A673 (cell line): ENCODE results near the gene RASA3. TPM values are rescaled to one million over a fixed set of nuclear protein-coding genes. Genes with fewer than 3 reads are reported as not detected.

Experiments used
- BruUV-seq: library from RNA; stranded (reverse); fragments of 400-500 nt; replicated peaks from 2 replicates; lab custom pipeline; 2021; lab: Mats Ljungman, UMichigan
- CTCF ChIA-PET: fragments of 300-600 bp; sonication (Branson Sonifier 250); formaldehyde crosslinking; loops from one replicate; lab custom pipeline; 2022; ENCODE audit warnings: antibody characterized with exemption; lab: Charles Lee
- POLR2A ChIA-PET: fragments of 300-600 bp; sonication (Branson Sonifier 250); formaldehyde crosslinking; loops from one replicate; lab custom pipeline; 2022; ENCODE audit warnings: antibody characterized with exemption; ENCODE audit not compliant: low non-redundant PET; lab: Charles Lee
- DNase-seq: peaks from one replicate; pipeline ENCODE4 v3.0.0-alpha.2; 2015; ENCODE audit warnings: low spot score
- H3K27ac ChIP-seq: fragments of 200-600 bp; sonication (generic); 2 replicates; pipeline ENCODE4 v1.5.1; 2016; ENCODE audit warnings: mixed run types, low read depth, mild to moderate bottlenecking, mixed read lengths, antibody characterized with exemption, low read length; ENCODE audit not compliant: poor library complexity, severe bottlenecking
- H3K27me3 ChIP-seq: fragments of 200-600 bp; sonication (generic); replicated peaks from 2 replicates; pipeline ENCODE4 v1.6.1; 2017; ENCODE audit warnings: mixed run types, low read depth, mild to moderate bottlenecking, mixed read lengths, antibody characterized with exemption, low read length; ENCODE audit not compliant: insufficient read depth, poor library complexity
- H3K36me3 ChIP-seq: fragments of 200-600 bp; sonication (generic); 2 replicates; pipeline ENCODE4 v1.6.1; 2016; ENCODE audit warnings: mixed run types, mild to moderate bottlenecking, mixed read lengths, antibody characterized with exemption, low read length; ENCODE audit not compliant: insufficient read depth, poor library complexity, severe bottlenecking
- H3K4me1 ChIP-seq: fragments of 200-600 bp; sonication (generic); 2 replicates; pipeline ENCODE4 v1.6.1; 2017; ENCODE audit warnings: mixed run types, mild to moderate bottlenecking, mixed read lengths, antibody characterized with exemption, low read length; ENCODE audit not compliant: insufficient read depth, poor library complexity, severe bottlenecking
- H3K4me3 ChIP-seq: fragments of 200-600 bp; sonication (generic); 2 replicates; pipeline ENCODE4 v1.5.1; 2016; ENCODE audit warnings: low read depth, mixed run types, mild to moderate bottlenecking, mixed read lengths, low read length; ENCODE audit not compliant: poor library complexity, severe bottlenecking
- H3K9me3 ChIP-seq: fragments of 200-600 bp; sonication (generic); 2 replicates; pipeline ENCODE4 v1.6.1; 2016; ENCODE audit warnings: mixed run types, low read depth, mild to moderate bottlenecking, mixed read lengths, antibody characterized with exemption, low read length; ENCODE audit not compliant: poor library complexity, severe bottlenecking
- EZH2 ChIP-seq: fragments of 200-600 bp; sonication (generic); IDR thresholded peaks from 2 replicates; pipeline ENCODE4 v1.6.1; 2017; ENCODE audit warnings: borderline replicate concordance, low read depth, mild to moderate bottlenecking, mixed read lengths, antibody characterized with exemption, low read length; ENCODE audit not compliant: poor library complexity, severe bottlenecking
- intact Hi-C: fragments of 100-400 bp; cut with micrococcal nuclease; formaldehyde crosslinking; loops from one replicate; pipeline ENCODE4 v1.10.0; 2022; ENCODE audit not compliant: unreplicated experiment
- total RNA-seq: library from RNA; stranded (reverse); gene quantifications from 2 replicates; pipeline ENCODE4 v1.2.3, GENCODE V29; 2021
- TF ChIP-seq, protein P1 (sequence below): fragments of 300-800, 200-600 bp; sonication (generic); conservative IDR thresholded peaks from 2 replicates; pipeline ENCODE4 v1.5.1; 2017; ENCODE audit warnings: low read depth, mild to moderate bottlenecking, antibody characterized with exemption, low read length, moderate library complexity, mixed read lengths

The RASA3 gene
- total RNA-seq, 1 experiment from 2014 or later, result 22.1 TPM

DNA sequence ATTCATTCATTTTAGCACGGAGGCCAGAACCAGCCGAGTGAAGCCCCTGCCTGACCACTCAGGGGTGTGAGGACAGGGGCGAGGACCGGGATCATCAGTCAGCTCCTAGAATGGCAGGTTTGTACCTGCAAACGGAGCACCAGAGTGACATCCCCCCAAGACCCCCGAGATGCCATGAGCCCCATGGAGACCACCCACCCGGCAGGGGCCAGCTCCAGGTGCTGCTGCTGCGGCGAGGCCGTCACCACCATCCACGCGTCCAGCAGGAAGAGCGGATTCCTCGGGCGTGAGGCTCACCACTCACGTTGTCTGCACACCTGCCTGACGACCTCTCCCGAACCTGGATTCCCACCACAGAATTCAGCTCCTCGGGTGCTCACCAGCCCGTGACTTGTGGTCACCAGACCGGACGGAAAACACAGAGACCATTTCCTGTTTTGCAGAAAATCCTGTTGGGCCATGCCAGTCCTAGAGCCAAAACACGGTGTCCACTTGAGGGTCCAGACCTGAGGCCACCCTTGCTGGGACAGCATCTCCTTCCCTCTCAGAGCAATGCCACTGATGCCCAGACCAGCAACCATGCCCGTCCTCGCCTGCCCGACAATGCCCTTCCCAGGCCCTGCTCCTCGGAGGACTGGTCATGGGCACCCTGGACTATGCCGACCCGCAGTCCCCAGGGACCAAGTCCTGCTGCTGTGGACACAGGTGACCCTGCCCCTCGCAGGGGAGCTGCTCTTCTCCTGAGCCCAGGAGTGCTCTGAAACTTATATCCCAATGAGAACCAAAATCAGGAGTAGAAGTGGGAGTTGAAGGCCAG lies 74.2 kb downstream of the RASA3 start:
- POLR2A ChIA-PET, result no interaction called here
- Histone ChIP-seq H3K4me3 (no peak overlapping the region), H3K36me3 (peaks cover 3% of the 10 kb centered on the region), H3K9me3 (no peaks in the 10 kb centered on the region), H3K27ac (no peak overlapping the region), H3K27me3 (no peaks in the 10 kb centered on the region), H3K4me1 (no peaks in the 10 kb centered on the region)
- CTCF ChIA-PET, result no interaction called here
- DNase-seq, result no peak
- intact Hi-C loops, result no loop called here
- no TSS peak for BruUV-seq
- TF ChIP-seq, protein P1, sequence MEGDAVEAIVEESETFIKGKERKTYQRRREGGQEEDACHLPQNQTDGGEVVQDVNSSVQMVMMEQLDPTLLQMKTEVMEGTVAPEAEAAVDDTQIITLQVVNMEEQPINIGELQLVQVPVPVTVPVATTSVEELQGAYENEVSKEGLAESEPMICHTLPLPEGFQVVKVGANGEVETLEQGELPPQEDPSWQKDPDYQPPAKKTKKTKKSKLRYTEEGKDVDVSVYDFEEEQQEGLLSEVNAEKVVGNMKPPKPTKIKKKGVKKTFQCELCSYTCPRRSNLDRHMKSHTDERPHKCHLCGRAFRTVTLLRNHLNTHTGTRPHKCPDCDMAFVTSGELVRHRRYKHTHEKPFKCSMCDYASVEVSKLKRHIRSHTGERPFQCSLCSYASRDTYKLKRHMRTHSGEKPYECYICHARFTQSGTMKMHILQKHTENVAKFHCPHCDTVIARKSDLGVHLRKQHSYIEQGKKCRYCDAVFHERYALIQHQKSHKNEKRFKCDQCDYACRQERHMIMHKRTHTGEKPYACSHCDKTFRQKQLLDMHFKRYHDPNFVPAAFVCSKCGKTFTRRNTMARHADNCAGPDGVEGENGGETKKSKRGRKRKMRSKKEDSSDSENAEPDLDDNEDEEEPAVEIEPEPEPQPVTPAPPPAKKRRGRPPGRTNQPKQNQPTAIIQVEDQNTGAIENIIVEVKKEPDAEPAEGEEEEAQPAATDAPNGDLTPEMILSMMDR, result no peak
- no peak for TF ChIP-seq EZH2

DNA sequence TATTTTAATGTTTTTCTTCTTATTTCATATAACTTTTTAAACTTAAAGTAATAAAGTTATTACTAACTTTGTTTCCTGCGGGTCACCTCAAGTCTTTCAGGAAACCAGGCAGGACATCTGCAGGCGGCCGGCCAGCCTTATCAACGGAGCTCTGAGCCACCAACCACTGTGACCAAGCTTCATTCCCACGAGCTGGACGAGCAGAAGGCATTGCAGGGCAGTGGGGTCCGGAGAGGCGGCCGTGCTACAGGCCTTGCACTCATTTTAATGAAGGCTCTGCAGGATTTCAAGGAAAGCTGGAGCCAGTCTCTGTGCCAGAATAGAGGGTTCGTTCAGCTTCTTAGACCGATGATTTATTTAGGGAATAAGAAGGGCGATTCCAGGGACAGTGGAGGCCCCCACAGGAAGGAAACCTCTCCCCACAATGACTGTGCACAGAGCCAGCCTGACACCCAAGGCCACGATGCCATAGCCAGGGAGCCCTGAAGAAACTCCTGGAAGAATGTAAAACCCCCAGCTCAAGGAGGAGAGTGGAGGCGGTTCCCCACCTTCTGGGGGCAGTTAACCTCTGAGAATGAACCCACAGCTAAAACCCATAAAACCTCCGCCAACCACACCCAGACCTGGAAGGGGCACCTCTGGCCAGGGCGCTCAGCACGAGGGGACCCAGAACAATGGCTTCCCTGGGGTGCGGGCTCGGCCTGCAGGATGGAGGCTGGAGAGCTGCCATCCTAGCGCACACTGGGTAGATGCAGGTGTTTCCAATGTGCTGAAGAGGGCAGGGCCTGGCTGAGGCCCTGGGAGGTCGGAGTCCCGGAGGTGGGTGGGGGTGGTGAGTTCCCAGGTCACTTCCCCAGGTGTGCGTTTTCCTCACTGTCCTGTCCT lies 75.0 kb downstream of the RASA3 start:
- no peak overlapping the region for H3K27ac ChIP-seq
- H3K4me1 ChIP-seq, result no peaks in the 10 kb centered on the region
- DNase-seq, result no peak
- POLR2A ChIA-PET, result no interaction called here
- no peak for TF ChIP-seq EZH2
- TF ChIP-seq, protein P1, result no peak
- no peaks in the 10 kb centered on the region for H3K9me3 ChIP-seq
- BruUV-seq, result no TSS peak
- CTCF ChIA-PET, result no interaction called here
- H3K4me3 ChIP-seq, result no peak overlapping the region
- H3K36me3 ChIP-seq, result peaks cover 3% of the 10 kb centered on the region
- intact Hi-C loops, result no loop called here
- no peaks in the 10 kb centered on the region for H3K27me3 ChIP-seq

DNA sequence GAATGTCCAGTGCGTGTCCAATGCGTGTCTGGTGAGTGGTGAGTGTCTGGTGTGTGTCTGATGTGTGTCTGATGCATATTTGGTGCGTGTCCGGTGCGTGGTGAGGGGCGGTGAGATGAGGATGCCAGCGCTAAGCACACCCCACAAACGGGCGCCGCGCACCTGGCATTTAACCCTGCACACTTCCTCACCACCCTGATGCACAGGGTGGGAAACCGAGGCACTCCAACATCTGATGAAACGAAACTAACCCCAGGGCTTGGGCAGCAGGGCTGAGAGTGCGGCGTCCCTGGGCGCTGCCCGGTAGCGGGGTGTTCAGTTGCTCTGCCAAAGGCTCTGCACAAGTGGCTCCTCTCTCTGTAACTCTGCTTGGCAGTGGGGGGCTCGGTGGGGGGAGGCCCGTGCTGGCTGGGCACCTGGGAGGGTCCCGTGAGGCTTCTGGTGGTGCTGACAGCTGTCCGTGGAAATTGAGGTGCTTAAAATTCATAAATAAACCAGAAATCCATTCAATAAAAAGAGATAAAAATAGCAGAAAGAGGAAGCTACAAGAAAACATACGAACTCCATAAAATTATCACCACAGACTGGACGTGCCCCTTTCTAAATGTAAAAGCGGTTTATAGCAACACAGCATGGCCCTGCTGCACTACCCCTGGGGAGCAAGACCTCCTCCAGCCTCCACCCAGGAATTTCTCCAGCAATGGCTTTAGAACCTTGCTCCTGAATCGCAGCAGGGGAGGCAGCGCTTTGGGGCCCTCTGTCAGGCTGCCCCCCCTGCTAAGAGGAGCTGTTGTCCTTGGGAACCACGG lies 76.0 kb downstream of the RASA3 start:
- POLR2A ChIA-PET, result no interaction called here
- Histone ChIP-seq H3K36me3 (peaks cover 3% of the 10 kb centered on the region), H3K27me3 (no peaks in the 10 kb centered on the region), H3K4me3 (no peak overlapping the region), H3K9me3 (no peaks in the 10 kb centered on the region), H3K4me1 (no peaks in the 10 kb centered on the region), H3K27ac (no peak overlapping the region)
- intact Hi-C loops, result no loop called here
- TF ChIP-seq, protein P1, result no peak
- no peak for TF ChIP-seq EZH2
- no TSS peak for BruUV-seq
- CTCF ChIA-PET, result no interaction called here
- DNase-seq, result no peak
